ENCODE results near the gene GPR153.

The GPR153 gene

DNA sequence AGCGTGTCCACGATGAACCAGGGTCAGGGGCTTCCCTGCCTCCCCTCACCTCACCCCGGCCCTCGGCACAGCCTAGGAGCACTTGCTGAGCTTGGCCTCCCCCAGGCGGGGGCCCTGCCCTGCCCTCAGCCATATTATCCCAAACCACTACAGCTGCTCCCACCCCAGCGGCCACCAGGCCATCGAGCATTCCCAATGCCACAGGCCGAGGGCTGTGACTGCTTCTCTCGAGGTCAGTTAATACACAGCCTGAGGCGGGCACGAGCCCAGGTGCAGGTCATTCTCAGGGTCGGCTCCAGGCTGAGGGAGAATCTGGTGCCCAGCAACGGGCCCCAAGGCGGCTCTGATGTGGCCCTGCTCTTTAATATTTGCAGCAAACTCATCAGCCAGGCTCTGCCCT, 8.4 kb upstream of the GPR153 start:
- DNase-seq (ENCODE audit: low read depth) = no peak

DNA sequence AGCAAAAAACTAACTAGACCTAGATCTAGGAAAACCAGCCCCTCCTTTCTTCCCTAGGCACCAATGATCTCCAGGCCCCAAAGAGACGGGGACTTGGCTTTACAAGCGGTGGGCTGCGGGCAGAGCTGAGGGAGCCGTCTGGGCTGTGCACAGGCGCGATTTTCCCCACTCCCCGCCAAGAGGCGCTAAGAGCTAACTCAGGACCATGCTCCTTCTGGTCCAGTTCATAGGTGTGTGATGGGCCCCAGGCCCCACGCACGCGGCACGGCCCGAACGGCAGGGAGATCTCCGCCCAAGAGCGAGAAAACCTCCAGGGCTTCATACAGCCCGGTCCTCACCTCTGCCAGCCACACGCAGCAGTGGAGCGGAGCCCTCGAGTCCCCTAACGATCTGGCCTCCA, 7.5 kb upstream of the GPR153 start:
- no peak for DNase-seq (ENCODE audit: low read depth)

DNA sequence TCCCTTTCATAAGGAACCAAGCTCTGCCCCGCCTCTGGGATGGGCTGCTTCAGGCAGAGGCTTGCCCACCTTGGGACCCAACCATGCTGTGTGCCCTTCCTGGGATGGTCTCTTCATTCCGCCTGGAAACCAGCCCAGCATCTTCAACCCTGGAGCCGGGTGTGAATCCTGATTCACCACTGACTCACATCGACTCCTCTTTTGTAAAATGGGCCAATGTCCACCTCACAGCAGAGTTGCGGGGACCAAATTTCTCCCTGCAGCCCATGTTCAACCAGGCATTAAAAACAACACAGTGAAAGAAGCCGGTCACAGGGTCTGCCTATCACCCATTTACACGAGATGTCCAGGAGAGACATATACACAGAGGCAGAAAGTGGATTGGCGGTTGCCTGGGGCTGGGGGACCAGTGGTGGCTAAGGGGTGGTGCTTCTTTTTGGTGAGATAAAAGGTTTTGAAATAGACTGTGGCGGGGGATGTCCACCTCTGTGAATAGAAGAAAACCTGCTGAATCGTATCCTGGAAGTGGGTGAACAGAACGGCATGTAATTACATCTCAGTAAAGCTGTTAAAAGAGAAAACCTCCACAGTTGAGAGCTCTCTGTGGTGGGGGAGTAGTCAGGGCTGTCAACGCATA, 6.9 kb upstream of the GPR153 start:
- no peak for DNase-seq (ENCODE audit: low read depth)

DNA sequence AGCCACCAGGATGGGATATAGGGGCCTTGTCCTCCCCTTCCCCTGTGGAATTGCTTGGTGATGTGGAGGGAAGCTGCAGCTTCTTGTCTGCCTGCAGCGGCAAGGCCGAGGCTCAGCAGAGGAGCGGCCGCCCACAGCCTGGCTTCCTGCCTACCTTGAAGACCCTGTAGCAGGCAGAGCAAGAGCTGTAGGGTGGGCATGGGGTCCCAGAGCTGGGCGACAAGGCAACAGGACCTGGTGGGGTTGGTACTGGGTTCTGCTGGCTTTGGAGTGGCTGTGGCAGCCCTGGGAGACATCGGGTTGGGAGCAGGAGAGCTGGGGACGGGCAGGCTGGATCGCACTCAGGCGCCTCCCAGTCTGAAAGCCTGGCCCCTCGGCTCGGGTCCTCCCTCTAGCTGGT, 5.7 kb upstream of the GPR153 start:
- no peak for DNase-seq (ENCODE audit: low read depth)

DNA sequence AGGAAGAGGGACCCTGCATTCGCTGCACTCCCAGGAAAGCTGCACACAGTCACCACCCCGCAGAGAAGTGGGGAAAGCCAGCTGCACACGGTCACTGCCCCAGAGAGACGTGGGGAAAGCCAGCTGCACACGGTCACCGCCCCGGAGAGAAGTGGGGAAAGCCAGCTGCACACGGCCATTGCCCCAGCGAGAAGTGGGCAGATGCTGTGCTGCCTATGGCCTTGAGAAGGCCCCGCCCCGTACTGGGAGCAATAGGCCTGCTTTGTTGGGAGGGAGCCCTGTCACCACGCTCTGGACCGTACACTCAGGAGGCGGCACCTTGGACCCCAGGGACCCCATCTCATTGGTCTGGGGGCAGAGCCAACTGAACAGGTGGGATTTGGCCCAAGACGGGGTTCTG, 4.3 kb upstream of the GPR153 start:
- no peak for DNase-seq (ENCODE audit: low read depth)

DNA sequence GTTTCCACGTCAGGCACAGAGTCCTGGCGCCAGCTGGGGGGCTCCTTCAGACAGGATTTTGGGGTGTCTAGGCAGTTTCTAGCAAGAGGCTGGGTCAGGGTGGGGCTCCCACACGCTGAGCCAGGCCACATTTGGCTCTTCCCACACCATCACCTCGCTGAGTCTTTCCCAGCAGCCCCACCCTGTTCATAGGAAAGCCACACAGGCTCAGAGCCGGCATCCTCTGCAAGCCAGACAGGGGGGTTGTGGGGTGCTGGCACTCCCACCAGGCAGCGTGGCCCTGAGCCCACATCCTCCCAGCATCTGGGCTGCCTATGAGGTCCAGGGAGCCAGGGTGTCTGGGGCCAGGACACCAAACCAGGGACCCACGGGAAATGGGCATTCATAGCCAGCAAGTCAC, 2.8 kb upstream of the GPR153 start:
- no peak for DNase-seq (ENCODE audit: low read depth)

DNA sequence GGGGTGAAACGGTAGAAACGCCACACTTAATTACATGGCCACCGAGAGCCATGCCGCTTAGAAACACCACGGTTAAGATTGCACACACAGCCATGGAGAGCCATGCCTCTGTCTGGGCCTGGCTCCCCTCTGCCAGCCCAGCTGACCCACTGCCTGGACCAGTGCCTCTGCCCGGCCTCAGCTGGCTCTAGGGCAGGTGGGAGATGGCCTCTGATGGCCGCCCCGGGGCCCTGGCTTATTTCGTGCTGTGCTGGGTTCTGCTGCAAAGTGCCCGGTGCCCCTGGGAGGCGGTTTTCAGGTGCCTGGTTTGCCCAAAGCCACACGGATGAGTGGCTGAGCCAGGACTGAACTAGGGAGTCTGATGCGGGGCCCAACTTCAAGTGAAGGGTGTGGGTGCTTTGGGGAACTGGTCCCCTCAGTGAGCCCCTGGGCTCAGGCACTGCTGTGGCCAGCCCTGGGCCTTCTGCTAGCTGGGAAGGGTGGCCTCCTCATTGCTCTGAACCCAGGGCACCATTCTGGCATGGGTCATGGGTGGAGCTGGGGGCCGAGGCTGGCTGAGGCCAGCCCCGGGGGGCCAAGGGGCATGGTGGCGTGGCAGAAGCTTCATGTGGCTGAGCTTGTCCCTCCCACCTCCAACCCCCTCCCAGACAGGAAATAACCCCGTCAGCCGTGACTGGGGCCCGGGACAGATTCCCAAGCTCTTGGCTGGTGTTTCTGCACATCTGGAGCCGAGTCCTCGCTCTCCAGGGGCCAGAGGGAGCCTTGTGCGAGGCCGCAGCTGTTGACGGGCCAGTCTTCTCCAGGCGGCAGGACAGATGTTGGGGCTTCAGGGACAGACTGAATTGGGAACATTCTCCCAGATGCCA, 1.9 kb upstream of the GPR153 start:
- no peak for DNase-seq (ENCODE audit: low read depth)

DNA sequence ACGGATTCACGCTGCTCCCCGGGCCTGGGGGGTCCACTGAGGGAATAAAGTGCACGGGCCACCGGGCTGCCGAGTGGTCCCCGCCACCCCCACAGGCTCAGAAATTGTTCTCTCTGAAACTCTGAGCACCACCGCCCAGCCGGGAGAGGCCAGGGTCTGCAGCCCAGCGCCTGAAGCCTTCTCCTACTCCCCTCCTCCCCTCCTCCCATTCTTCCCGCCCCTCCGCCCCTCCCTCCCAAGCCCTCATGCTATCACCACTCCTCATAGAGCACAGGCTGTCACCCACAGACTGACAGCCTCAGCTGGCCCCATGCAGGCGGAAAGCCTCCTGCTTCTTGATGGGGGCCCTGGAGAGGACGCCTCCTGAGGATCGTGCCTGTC, 707 bp upstream of the GPR153 start:
- no peak for DNase-seq (ENCODE audit: low read depth)

DNA sequence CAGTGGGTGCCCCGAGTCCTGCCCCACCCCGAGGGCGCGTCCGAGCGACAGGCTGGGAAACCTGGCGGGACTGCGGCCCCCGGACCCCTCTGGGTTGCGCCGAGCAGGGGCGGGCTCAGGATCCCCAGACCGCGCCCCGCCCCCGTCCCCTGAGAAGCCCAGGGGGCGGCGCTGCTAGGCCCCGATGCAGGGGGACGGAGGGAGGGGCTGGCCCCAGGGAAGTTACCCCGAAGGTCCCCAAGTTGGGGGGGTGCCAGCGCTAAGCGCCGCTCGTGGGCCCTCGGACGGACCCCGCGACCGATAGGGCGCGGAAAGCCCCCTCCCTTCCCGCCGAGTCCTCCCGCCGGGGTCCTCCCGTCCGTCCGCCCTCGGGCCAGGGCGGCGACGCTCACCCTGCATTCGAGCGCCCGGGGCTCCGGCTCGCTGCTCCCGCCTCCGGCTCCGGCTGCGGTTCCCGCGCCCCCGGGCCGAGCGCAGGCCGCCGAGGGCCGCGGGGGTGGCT, 414 bp downstream of the GPR153 start:
- DNase-seq (ENCODE audit: low read depth) = no peak

DNA sequence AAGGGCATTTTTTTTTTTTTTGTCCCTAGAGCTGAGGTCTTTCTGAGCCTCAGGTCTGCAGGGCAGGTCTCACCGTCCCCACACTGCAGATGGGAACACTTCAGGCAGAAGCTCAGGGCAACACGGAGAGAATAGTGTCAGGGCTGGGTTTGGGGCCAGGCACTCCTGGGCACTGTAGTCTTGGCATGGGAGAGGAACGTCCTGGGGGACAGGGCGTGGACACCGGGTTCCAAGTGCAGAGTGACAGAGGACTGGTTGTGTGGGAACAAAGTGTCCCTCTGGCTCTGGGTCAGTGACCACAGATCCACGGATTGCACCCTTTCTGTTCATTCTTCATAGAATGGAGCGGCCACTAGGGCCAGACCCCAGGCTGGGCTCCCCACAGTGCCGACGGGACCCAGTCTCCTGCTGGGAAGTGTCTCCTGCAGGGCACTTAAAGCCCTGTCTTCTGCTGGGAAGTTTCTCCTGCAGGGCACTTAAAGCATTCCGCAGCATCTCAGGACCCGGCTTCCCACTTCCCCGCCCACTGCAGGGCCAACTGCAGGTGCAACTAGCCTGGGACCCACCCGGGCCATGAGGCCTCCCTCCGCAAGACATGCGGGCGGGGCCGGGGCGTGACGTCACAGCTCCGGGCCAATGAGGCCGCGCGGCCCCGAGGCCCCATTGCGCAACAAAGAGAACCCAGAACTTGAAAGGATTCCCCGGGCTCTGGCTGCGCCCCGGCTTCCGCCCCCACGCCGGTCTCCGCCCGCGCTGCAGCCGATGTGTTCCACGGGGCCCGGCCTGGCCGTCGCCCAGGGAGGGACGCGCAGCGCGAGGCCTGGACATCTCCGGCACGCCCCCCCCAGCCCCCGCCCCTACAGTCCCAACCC, 1.2 kb downstream of the GPR153 start:
- peak; percentile 53 for DNase-seq (ENCODE audit: low read depth)

DNA sequence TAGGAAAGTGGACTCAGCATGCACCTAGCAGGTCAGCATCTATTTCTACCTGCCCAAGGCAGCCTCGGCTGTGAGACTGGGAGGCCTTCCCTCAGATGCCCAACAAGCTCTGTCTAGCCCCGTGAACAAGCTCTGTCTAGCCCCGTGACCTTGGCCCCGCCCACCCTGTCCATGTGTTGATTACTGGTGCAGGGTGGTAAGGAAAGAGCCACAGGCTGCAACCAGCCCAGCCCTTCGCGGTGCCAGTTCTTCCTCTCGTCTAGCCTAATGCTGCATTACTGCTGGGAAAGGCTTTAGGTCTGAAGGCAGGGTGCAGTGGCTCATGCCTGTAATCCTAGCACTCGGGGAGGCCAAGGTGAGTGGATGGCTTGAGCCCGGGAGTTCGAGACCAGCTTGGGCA, 2.2 kb downstream of the GPR153 start:
- no peak for DNase-seq (ENCODE audit: low read depth)

DNA sequence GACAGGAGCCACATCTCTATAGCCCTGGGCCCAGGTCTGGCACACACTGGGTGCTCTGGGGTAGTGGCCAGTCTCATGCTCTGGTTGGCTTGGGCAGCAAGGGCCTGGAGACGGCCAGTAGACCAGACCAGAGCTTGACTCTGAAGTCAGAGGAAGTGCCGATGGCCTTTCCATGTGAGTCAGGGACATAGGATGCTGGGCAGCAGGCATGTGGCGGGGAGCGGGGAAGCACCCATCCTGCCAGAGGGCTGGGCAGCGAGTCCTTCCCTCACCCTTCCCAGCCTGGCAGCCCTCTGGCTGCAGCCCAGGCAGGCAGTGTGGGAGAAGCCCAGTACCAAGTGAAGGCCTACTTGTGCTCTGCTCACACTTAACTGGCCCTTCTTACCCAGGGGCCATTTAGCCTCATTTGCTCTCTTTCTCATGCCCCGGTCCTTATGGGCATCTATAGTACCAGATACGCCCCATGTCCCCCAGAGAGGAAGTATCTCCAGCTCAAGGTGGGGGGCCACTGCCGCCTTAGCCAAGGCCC, 3.3 kb downstream of the GPR153 start:
- DNase-seq (ENCODE audit: low read depth) = no peak

DNA sequence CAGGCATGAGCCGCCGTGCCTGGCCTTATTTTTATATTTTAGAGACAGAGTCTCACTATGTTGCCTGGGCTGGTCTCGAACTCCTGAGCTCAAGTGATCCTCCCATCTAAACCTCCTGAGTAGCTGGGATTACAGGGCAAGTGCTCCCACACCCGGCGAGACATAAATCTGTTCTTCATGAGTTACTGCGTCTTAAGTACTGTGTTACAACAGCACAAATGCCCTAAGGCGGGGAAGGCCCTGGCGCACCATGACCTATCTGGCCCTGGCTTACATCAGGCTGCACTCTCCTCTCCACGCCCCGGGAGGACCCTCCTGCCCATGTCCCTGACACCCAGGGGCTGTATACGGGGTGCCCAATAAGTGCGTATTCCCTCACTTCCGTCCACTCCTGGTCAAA, 4.3 kb downstream of the GPR153 start:
- no peak for DNase-seq (ENCODE audit: low read depth)

DNA sequence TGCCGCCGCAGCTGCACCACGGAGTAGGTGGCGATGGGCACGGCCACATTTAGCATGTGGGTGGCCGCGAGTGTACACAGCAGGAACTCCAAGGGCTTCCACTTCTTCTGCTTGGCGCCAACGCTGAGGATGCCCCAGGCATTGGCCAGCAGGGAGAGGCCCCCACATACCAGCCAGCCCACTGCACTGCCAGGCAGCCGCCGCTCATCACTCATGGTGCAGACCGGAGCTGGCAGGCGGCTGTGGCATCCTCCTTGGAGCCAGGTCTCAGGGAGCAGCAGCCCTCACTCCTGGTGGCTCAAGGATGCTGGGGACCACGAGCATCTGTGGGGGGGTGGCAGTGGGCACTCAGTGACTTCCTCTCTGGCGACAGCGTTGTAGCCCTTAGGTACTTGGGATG, 6.2 kb downstream of the GPR153 start:
- no peak for DNase-seq (ENCODE audit: low read depth)

DNA sequence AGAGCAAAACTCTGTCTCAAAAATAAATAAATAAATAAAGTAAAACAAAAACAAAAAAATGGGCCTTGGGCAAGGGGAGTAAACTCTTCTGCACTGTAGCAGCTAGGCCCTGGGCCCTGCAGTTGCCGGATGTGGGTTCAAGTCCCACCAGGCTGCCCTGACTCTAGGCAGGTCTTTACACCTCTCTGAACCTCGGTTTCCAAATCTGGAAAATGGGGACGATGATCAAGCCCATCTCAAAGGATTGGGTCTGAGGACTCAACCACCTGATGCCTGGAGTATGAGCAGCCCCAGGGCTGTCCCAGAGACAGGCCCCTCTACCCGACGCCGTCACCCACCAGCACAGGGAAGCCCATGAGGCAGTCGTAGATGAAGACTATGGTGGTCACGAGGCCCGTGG, 7.5 kb downstream of the GPR153 start:
- DNase-seq (ENCODE audit: low read depth) = no peak

DNA sequence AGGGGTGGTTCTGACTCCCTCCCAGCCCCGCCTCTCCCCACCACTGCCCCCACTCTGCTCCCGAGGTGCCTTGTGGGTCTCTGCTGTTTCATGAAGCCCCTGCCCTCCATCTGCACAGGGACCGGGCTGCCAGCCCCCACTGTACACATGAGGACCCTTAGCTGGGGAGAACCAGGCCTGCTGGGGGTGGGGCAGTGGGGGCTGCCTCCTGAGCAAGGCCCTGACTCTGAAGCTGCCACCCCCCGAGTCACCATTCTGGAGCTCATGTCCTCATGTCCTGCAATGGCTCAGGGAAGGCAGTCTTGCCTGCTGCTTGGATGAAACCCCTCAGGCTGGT, 8.6 kb downstream of the GPR153 start:
- no peak for DNase-seq (ENCODE audit: low read depth)

DNA sequence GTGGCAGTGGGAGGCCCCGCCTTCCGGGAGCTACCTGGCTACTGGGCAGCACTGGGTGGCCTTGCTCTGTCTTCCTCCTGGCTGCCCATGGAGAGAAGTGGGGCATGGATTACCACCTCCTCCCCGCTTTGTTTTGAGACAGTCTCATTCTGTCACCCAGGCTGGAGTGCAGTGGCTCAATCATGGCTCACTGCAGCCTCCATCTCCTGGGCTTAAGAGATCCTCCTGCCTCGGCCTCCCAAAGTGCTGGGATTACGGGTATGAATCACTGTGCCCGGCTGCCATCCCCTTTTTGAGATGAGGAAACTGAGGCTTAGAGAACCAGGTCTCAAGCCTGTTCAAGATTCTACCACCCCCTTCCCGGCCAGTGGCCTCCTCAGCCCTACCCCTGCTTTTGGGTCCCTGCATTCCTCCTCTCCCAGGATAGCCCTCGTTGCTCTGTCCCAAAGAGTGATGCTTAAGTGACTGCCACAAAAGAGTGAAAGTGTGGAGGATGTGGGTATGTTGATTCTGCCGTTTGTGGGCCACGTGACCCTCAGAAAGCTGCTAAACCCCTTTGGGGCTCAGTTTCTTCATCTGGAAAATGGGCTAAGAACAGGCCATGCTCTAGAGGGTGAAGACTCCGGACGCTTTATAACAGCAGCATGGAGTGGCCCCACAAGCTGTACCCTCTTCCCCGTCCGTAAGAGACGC, 9.1 kb downstream of the GPR153 start:
- no peak for DNase-seq (ENCODE audit: low read depth)

DNA sequence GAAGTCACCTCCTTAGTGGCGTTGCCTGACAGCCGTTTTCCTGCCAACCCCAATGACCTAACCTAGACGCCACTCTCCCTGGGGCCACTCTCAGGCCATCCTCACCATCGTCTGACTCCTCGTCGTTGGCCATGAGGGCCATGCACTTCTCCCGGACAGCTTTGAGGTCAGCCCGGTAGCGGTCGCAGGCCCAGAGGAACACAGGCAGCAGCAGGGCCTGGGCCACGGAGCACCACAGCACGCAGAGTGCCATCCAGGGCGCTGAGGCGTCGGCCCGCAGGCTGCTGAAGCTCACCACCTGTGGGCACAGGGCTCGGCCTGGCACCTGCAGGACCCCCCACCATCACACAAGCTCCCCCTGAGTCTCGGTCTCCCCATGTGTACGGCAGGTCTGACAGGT, 9.7 kb downstream of the GPR153 start:
- DNase-seq (ENCODE audit: low read depth) = no peak

DNA sequence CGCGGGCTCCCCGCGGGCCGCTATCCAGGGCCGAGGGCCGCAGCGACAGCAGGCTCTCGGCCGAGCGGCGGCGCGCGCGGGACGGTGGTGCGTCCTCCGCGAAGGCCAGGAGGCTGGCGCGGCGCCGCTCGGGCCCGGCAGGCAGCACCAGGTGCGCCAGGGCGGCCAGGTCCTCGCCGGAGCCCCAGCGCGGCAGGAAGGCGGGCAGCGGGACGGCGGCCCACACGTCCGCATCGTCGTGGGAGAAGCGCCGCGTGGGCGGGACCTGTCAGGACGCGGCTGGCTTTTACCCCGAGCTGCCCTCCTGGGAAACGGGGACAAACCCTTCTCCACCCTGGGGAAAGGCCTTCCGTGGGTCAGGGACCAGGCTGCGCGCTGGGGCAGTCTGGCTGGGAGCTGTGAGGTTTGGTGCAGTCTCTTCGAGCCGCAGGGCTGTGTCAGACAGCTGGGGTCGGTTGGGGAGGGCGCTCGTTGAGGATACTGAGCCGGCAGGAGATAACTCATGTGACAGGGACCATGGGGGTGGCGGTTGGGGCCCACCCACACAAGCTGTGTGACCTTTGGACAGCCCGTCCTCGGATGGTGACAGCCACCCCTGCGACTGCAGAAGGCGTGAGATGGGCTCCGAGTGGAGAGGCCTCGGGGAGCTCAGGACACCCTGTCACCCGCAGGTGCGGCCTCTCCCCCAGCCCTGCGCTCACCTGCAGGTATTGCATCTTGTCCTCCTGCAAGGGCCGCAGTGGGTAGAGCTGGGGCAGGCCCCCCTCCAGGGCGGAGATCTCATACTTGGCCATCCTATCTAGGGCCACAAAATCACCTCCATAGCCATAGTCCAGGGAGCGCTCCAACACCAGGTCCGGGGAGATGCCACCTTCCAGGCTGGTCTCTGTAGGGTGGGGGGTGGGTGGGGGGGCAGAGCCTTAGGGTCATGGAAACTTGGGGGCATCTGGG, 10.9 kb downstream of the GPR153 start:
- no peak for DNase-seq (ENCODE audit: low read depth)

DNA sequence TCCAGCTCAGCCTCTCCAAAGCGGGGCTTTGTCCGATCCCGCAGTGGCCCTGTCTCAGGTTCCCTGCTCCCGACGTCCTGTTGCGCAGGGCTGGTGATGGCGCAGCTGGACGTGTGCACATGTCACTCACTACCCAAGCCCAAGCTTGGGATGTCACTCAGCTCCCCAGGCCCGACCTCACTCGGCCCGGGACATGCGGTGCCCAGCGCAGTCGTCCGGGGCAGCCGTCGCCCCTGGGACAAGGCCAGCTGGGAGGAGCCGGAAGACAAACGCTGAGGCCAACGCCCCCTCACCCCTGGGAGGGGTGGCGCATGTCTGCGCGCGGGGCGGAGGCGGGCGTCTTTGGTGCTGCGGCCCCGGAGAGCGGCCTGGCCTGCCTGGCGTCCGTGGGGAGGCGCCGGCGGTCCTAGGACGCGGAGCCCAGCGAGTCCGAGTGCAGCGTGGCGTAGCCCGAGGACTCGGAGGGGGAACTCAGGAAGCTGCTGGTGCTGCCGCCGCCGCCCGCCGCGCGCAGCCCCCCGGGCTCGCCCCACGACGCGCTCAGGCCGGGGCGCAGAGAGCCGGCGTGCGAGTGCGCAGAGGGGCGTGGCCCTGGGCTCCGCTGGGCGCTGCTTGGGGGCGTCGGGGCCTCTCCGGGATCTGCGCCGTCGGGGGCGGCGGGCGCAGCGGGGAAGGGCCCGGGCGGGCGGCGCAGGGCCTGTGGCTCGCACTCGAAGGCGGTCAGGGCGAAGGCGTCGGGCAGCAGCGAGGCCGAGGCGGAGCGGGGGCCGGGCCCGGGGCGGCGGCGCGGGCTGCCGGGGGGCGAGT, 11.8 kb downstream of the GPR153 start:
- DNase-seq (ENCODE audit: low read depth) = no peak
